RWPE1 (cell line): ENCODE results near the gene CACNA2D2.

Source experiments
- CTCF ChIA-PET: fragments of 350-600 bp; sonication (Branson Sonifier 250); formaldehyde crosslinking; extraction: SDS; loops from one replicate; lab custom pipeline; 2021; lab: Yijun Ruan, JAX
- POLR2A ChIA-PET: fragments of 400-600 bp; formaldehyde crosslinking; extraction: SDS; loops from one replicate; lab custom pipeline; 2020; ENCODE audit warnings: antibody characterized with exemption; ENCODE audit not compliant: low non-redundant PET; lab: Yijun Ruan, JAX
- DNase-seq: peaks from one replicate; pipeline ENCODE4 v3.0.0; 2012; ENCODE audit warnings: low spot score
- H3K27ac ChIP-seq: fragments of 450-650 bp; 2 replicates; pipeline ENCODE4 v1.5.1; 2017
- CTCF ChIP-seq: fragments of 450-650 bp; conservative IDR thresholded peaks from 2 replicates; pipeline ENCODE4 v1.5.1; 2017; ENCODE audit warnings: low read depth, mild to moderate bottlenecking

CACNA2D2 gene

GRCh38 chr3:50427217-50427616, 76.2 kb downstream of the CACNA2D2 start:
- no peak overlapping the region for H3K27ac ChIP-seq
- CTCF ChIA-PET: interaction anchor here (1.1 kb wide), 1 partner anchor 53 kb away, joined by 3 read pairs; no protein-coding TSS in a partner anchor
- TF ChIP-seq CTCF: no peak
- no peak for DNase-seq
- POLR2A ChIA-PET: no interaction called here

GRCh38 chr3:50425911-50426310, 77.5 kb downstream of the CACNA2D2 start:
- no peak for TF ChIP-seq CTCF
- no peak for DNase-seq
- H3K27ac ChIP-seq: no peak overlapping the region
- CTCF ChIA-PET: no interaction called here
- POLR2A ChIA-PET: no interaction called here

GRCh38 chr3:50423543-50423942, 79.9 kb downstream of the CACNA2D2 start:
- no peak for TF ChIP-seq CTCF
- ChIA-PET POLR2A (no interaction called here), CTCF (no interaction called here)
- DNase-seq: no peak
- H3K27ac ChIP-seq: no peak overlapping the region

- no peak overlapping the region for H3K27ac ChIP-seq
- ChIA-PET CTCF (interaction anchor here (0.7 kb wide), 1 partner anchor 30 kb away, joined by 4 read pairs; no protein-coding TSS in a partner anchor), POLR2A (no interaction called here)
- DNase-seq: no peak
- TF ChIP-seq CTCF: no peak
Measured at GRCh38 chr3:50422153-50422552, 81.3 kb downstream of the CACNA2D2 start.

- DNase-seq: no peak
- no peak overlapping the region for H3K27ac ChIP-seq
- TF ChIP-seq CTCF: no peak
- POLR2A ChIA-PET: no interaction called here
- CTCF ChIA-PET: interaction anchor here (1.2 kb wide), 1 partner anchor 9 kb away, joined by 3 read pairs; no protein-coding TSS in a partner anchor
Measured at GRCh38 chr3:50419595-50420370, 83.7 kb downstream of the CACNA2D2 start.

- TF ChIP-seq CTCF: no peak
Measured at GRCh38 chr3:50418850-50419249, 84.6 kb downstream of the CACNA2D2 start.

More at GRCh38 chr3:50418850-50419249, 84.6 kb downstream of the CACNA2D2 start:
- no peak overlapping the region for H3K27ac ChIP-seq
- ChIA-PET POLR2A (no interaction called here), CTCF (no interaction called here)
- no peak for DNase-seq
